HG02571 (cell line): ENCODE measurements around the gene MIR17HG.
A peak's percentile ranks its signal among the peaks of the same experiment; 100 is the strongest.
"Not testable (repeated sequence)": the region's sequence is repeated elsewhere in the genome, so short reads cannot be mapped to it uniquely, and the experiment has no call there.

ENCODE experiments used
- ATAC-seq: cut with Tn5 transposase; IDR thresholded peaks from one replicate; pipeline ENCODE4 v1.9.1; 2021; ENCODE audit warnings: mild to moderate bottlenecking, moderate library complexity; ENCODE audit not compliant: unreplicated experiment

The MIR17HG gene

DNA sequence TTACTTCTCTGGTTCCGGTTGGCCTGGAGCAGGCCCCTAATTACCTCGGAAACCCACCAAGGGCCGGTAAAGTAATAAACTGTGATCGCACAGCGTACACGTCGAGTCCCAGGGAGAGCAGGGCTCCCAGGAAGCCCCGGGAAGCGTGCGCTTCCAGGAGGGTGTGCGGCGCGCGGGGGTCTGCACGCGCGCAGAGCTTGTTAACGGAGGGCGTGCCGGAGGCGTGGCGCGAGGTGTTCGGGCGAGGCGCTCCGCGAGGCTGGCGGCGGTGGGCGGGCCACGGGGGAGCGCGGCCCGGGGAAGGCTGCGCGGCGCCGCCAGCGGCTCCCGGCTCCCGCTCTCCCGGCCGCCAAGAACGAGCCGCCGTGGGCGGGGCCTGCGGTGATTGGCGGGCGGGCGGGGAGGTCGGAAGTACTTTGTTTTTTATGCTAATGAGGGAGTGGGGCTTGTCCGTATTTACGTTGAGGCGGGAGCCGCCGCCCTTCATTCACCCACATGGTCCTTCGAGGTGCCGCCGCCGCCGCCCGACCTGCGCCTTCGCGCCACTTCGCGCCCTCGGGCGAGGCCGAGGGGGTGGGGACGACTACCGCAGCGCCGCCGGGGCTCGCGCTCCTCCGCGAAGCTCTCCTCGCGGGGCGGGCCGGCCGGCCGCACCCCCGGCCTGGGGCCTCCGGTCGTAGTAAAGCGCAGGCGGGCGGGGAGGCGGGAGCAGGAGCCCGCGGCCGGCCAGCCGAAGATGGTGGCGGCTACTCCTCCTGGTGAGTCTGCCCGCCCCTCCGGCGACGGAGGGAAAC, at the start of gene MIR17HG:
Gene MIR17HG, plus strand, starts transcription at position 486 of the 794 bp plus-strand sequence.
- peak; percentile 54 for ATAC-seq

DNA sequence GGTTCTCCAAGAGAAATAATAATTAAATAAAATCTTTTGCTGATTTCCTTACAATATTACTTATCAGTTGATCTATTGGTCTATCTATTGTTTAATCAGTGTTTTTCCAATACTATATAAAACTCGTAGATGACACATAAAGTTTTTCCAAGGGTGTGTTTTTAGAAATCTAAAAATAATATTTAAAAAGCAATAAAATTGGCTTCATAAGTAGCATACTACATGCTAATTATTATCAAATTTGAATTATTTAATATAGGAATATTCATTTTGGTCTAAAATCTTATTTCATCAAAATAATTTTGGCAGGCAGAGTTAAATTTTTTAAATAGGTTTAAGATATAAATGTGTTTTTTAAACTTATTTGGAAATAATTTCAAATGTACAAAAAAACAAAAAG, 49.4 kb upstream of the MIR17HG start:
- no peak for ATAC-seq

DNA sequence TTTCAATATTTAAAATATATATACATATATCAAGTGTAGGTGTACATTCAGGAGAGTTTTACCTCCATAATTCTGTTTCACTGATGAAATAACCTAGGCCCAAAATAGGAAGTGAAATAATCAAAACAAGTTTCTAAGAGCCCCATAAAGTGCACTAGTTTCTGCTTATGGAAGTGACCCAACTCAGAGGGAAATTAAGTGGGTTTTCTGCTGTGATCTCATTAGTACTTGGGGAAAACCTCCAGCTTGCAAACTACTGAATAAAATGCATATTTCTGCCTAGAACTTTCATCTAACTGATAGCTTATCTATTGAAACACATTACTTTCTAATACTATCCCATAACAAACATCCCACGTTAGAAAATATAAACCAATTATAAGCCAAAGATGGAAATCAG, 45.4 kb upstream of the MIR17HG start:
- ATAC-seq, result peak; percentile 92

DNA sequence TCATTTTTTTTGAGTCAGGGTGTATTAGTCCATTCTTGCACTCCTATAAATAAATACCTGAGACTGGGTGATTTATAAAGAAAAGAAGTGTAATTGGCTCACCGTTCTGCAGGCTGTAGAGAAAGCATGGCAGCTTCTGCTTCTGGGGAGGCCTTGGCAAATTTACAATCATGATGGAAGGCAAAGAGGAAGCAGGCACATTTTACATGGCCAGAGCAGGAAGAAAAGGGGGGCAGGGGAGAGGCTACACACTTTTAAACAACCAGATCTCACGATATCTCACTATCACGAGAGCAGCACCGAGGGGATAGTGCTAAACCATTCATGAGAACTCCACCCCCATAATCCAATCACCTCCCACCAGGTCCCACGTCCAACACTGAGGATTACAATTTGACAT, 44.5 kb upstream of the MIR17HG start:
- ATAC-seq, result no peak

DNA sequence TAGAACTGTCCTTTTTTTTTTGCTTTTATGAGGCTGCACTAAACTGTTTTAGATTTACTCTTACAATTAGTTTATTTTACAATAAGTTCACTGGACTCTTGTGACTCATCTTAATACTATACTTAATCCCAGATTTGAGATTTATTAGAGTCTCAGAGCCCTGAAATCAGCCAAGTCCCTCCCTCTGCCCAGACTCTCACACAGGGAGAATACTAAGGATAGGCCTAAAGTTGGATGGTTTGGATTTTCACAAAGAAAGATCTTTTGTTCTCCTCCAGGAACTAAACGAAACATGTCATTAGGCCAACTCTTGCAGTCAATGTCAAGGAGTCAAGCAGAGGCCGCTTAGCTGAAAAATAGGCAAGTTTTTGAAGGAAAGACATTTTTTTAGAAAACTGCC, 42.7 kb upstream of the MIR17HG start:
- ATAC-seq, result no peak

DNA sequence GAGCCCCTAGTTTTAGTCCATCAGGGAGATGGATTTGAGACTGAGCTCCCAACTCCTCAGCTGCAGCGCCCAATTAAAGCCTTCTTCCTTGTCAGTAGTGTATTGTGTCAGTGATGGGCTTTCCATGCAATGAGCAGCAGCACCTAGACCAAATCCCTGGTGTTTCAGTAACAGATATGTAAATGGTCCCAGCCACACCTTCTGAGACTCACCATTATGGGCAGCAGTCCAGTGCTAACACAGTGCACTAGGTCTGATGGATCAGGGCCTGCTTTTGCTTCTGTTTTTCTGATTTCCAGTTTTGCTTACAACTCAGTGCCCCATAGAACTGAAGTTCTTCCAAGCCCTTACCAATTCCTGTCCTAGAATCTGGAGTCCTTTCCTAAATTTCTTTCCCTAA, 41.8 kb upstream of the MIR17HG start:
- ATAC-seq, result no peak

DNA sequence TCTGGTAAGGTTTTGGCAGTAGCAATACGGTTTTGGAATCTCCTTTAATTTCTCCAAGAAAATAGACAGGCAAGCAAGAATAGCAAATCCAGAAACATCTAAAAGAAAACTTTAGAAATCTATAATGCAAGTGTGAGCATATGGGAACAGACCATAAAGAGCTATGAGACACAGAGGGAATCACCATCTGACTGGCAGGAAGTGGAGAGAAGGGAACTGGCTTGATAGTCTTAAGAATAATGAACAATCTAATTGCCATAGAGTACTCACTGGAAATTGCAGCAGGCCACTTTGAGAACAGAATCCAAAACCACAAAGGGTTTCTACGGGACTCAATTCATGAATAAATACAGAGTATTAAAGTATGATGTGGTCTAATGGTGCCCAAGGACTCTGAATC, 39.6 kb upstream of the MIR17HG start:
- ATAC-seq, result no peak

DNA sequence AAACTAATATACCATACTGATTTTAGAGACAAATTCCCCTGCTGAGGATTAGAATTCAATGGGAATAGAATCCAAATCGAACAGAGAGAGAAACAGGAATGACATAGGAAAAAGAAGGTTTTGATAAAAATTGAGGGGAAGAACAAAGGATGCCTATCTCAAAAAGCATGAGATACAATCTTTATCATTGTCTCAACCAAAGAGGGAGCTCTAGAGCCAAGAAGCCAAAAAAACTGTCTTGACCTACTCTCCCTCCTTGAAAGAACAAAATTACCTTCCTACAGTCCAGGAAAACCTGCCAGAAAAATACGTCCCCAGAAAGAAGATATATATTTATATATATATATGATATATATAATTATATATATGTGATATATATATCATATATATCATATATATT, 39.2 kb upstream of the MIR17HG start:
- ATAC-seq, result no peak

DNA sequence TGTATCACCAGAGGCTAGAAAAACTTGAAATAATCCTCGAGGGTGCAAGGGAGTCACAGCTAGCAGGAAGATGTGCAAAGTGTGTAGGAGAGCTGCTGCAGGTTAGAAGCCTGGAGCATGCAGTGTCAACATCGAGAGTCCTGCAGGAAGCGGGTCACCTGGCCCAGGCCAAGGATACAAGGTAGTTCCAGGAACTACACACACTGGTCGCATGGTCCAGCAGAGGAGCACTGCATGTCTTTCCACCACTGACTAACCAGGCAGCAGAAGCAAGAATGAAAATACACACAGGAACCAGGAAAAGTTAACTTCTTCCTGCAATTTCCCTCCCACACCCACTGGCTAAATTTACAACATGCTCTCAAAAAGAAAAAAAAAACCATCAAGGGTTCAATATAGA, 36.0 kb upstream of the MIR17HG start:
- no peak for ATAC-seq

DNA sequence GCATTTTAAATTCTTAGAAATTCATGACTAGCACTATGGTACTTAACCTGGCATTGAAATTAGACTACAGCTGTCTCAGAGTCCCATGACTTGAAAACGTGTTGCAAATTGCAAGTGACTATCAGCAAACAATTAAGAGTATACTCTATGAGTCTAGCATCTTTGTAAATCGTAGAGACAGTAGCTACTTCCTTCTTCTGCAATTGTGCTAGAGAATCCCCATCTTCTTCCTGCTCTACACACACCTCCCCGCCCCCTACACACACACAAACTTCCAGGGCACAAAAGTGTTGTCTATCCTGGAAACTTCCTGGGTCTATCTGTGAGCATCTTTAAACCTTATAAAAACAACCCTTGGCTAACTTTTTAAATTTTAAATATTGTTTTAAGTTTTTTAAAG, 35.2 kb upstream of the MIR17HG start:
- peak; percentile 39 for ATAC-seq

DNA sequence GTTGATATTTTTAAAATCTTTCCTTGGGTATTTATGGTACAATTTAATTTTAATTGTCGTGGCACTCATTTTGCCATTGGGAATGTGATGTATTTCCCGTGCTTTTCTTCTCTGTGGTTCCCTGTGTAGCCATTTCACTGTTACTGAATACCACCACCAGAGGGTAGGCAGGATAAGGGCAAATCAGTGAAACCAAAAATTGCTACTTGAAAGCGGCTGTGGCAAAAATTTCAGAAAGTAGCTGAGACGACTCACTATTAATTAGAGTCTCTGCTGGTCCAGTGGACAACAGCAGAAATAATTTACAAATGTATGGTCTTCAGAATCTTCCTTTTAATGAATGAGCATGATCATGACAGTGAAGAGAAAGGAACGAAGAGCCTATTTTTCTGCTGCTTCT, 34.4 kb upstream of the MIR17HG start:
- peak; percentile 84 for ATAC-seq

DNA sequence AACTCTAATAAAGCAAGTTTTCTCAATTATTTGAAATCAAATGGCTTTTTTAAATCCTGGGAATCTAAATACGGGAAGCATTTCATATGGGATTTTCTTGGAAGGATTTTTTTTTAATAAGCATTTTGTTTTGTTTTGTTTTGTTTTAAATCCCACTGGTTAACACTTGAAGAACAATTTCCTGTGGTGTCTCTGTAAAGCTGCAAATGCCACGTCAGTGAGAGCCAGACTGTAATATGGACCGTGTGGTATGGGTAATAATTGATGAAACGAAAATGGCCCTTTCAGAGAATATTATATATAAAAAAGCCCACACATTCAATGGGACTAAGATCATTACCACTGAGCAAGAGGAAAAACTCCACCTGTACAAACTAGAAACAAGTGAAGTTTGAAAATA, 33.9 kb upstream of the MIR17HG start:
- ATAC-seq, result no peak

DNA sequence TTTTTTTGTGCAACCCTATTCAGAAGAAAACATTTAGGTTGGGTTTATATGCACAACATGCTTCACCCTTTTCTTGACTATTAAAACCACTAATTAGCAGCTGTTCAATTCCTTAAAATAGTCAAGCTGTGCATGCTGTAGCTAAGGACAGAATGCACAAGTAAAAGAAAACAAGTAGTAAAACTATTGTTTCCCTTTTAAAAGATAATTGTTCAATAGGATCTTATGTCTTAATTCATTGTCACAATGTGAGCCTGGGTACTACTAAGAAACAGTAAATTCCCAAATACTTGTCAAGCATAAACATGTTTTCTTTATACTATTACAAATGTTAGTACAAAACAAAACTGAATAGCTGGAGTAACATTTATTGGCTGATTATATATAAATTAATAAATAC, 32.6 kb upstream of the MIR17HG start:
- no peak for ATAC-seq

DNA sequence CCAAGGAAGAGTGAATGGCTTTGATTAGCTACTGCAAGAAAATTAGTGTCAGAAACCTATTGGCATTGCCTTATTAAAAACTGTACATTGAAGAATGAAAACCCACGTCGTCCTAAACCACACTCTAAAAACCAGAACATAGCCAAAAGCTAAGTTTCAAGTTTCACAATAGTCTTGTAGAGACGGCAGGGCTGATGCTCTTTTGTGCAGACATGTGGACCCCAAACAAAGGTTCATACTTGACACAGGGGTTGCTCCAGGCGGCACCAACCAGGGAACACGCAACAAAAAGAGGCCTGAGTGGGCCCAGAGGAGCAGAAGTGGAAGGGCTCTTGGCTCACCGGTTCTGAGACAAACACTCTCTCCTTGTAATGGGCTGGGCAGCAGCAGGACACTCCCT, 28.6 kb upstream of the MIR17HG start:
- ATAC-seq, result no peak

DNA sequence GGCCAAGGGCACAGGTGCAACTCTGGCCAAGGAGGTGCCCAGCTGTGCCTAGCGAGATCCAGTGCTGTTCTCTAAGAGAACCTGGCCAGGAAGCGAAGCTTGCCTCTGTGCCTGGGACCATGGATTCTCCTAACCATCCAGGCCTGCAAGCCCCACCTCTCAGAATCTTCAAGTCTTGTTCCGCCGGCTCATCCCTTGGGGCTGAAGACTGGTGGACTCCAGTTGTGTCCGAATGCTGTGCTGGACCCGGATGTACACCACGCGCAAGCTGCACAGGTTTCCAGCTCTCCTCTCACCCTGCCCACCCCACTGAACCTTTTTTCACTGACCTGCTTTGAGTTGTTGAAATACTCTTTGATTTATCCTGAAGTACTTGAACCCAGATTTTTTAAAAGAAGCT, 27.5 kb upstream of the MIR17HG start:
- no peak for ATAC-seq

DNA sequence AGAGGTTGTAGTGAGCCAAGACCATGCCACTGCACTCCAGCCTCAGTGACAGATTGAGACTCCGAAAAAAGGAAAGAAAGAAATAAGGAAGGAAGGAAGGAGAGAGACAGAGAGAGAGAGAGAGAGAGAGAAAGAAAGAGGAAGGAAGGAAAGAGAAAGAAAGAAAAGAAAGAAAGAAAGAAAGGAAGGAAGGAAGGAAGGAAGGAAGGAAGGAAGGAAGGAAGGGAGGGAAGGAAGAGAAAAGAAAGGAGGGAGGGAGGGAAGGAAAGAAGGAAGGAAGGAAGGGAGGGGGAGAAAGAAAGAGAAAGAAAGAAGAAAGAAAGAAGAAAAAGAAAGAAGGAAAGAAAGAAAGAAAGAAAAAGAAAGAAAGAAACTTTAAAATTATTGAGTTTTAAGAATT, 26.5 kb upstream of the MIR17HG start:
- not testable (repeated sequence) for ATAC-seq

DNA sequence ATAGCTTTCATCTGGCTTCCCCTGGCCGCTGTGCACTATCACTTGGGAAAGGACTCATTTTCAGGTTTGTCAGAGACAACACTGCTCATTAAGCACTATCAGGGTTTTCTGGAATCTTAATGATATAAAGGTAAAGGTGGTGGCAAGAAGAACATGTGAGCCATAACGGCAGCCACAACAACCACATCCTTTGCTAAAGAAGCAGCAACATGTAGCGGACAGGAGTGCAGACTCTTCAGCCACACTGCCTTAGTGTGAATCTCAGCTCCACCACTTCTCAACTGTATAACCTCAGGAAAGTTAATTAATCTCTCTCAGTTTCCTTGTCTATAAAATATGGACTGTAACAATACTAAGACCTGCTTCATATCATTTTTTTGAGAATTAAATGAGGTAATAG, 24.1 kb upstream of the MIR17HG start:
- no peak for ATAC-seq

DNA sequence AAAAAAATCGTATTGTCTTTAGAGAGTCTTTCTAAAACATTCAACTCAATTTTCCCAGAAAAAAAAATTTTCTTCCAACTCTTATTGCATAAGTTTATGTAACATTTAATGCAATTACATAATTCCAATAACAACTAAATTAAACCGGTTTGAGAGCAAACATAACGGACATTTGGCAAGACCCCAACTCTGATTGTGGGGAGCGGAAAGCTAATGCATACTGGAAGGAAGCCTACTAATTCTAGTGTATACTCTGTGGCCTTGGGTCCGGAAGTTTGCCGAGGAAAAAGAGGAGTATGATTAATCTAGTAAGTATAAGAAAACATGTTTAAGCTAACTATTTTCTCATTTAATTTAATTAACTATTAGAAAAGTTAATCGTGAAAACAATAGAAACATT, 21.3 kb upstream of the MIR17HG start:
- ATAC-seq, result no peak

DNA sequence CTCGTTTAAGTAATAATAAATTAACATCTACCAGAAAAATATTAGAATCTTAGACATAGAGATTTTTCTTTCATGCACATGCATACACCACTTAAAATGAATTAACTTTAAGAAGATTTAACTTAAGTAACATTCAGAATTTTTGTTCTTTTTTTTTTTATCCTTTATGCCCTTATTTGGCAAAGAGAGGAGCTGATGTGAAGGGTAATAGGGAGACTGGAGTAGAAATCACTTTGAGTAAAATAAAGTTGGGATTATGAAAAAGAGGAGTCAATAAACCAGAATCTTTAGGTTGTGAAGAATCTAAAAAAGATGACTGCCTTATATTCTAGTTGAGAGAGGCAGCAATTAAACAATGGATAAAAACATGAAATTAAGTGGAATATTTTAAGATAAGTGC, 18.8 kb upstream of the MIR17HG start:
- no peak for ATAC-seq

DNA sequence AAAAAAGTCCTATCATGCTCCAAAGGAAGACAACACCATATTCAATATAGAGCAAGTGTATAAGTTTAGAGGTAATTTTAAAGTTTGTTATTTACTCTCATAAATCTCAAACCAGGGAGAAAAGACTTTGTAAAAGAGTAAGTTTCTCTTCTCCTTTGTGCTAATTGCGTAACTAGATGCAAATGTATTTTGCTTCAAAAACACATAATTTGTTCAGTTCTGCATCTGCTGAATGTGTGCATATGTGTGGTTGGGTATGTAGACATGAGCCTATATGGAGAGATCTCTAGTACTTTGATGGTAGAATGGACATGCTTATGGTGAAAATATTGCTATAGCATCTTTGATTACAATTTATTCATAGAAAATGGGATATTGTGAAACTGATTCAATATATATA, 17.8 kb upstream of the MIR17HG start:
- no peak for ATAC-seq

DNA sequence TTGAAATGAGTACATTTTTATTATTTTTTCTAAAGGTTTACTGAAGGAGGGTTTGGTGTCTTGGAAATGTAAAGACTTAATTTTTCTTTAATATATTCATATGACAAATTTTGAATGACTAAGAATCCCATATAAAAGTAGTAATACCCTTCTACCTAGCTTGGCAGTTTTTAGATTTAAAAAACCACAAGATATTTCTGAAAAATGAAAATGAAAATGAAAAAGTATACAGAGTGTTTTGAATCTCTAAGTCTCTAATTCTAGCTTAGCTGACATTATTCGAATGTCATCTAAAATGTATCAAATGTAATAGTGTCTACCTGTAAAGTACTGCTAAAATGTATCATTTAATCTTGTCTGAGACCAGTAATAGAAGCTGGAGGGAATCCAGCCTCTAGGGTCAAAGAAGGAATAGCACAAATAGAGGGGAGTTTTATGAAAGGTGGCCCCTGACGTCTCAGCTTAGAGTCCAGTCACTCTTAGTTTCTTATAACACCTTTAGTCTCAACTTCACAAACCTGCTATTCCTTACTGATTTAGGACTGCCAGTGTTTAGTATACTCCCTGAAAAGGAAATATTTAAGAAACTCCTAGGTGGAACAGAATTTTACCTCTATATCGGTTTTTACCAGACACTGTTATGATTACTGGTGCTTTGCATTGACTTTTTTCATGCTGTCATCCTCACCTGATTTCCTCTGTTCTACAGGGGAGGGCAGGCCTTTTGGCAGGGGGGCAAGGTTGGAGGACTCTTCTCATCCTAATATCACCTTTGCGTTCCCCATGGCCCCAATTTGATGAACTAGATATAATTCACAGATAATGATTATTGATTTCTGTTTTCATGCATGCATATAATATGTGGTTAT, 16.2 kb upstream of the MIR17HG start:
- ATAC-seq, result peak; percentile 81

DNA sequence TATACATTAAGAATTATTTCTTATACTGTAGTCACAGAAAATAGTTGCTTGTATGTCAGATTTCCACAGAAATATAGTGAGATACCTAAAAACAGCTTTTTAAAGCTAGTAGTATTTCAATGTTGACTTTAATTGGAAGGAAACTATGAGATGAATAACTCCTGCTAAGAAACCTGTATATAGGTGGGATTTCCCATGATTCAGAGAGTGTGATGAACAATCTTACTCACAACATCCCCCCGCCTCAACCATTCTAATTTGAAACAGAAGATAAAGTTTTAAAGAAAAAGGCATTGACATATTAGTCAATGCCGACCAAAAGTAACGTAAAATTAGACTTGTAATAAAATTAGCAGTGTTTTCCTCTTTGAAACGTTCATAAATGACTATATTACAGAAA, 1.4 kb upstream of the MIR17HG start:
- no peak for ATAC-seq
